Measurements from ENCODE around the gene CD28.
"Not testable (repeated sequence)": the region's sequence is repeated elsewhere in the genome, so short reads cannot be mapped to it uniquely, and the experiment has no call there.

GRCh38 chr2:203779477-203780073 lies 73.1 kb downstream of the CD28 start:
- not testable (repeated sequence) for TF ChIP-seq POLR2A (IDR thresholded peaks at IDR 0.05; ENCODE audit: low read length); GATA1 (IDR thresholded peaks at IDR 0.05; ENCODE audit: low read depth, low read length)

Data from erythroblast (primary cell).